Neural cell (in vitro differentiated cells): ENCODE results near the gene GSTM1. TPM values are rescaled to one million over a fixed set of nuclear protein-coding genes. Genes with fewer than 3 reads are reported as not detected.

Experiments
- H2AFZ ChIP-seq: fragments of 200-600, 300-800 bp; sonication (generic), shearing (Covaris generic); 2 replicates; pipeline ENCODE4 v1.6.0; 2014; ENCODE audit warnings: low read depth, mild to moderate bottlenecking, antibody characterized with exemption, low read length, moderate library complexity
- H3F3A ChIP-seq: fragments of 200-600 bp; shearing (Covaris generic); 2 replicates; pipeline ENCODE4 v1.6.1; 2016; ENCODE audit warnings: mild to moderate bottlenecking, moderate library complexity, mixed read lengths, antibody characterized with exemption, low read length; ENCODE audit not compliant: insufficient read depth, poor library complexity, severe bottlenecking
- H3K27ac ChIP-seq: fragments of 200-600, 300-800 bp; sonication (generic), shearing (Covaris generic); 2 replicates; pipeline ENCODE4 v1.5.1; 2014; ENCODE audit warnings: mild to moderate bottlenecking, low read length, moderate library complexity
- H3K27me3 ChIP-seq: fragments of 300-800, 200-600 bp; sonication (generic), shearing (Covaris generic); 2 replicates; pipeline ENCODE4 v1.6.0; 2014; ENCODE audit warnings: mild to moderate bottlenecking, low read depth, low read length, moderate library complexity; ENCODE audit not compliant: insufficient read depth
- H3K36me3 ChIP-seq: fragments of 300-800, 200-600 bp; sonication (generic), shearing (Covaris generic); 2 replicates; pipeline ENCODE4 v1.5.1; 2014; ENCODE audit warnings: mild to moderate bottlenecking, antibody characterized with exemption, low read length, moderate library complexity; ENCODE audit not compliant: insufficient read depth
- H3K4me2 ChIP-seq: fragments of 300-800, 200-600 bp; sonication (generic), shearing (Covaris generic); 2 replicates; pipeline ENCODE4 v1.6.0; 2014; ENCODE audit warnings: mild to moderate bottlenecking, low read length
- H3K4me3 ChIP-seq: fragments of 300-800, 200-600 bp; sonication (generic), shearing (Covaris generic); 2 replicates; pipeline ENCODE4 v1.5.1; 2014; ENCODE audit warnings: mild to moderate bottlenecking, low read length, moderate library complexity
- H3K79me2 ChIP-seq: fragments of 200-600 bp; shearing (Covaris generic); replicated peaks from 2 replicates; pipeline ENCODE4 v1.6.0; 2014; ENCODE audit warnings: mild to moderate bottlenecking, low read length, moderate library complexity; ENCODE audit not compliant: insufficient read depth
- H3K9ac ChIP-seq: fragments of 300-800, 200-600 bp; sonication (generic), shearing (Covaris generic); 2 replicates; pipeline ENCODE4 v1.6.1; 2016; ENCODE audit warnings: mild to moderate bottlenecking, low read length, mixed read lengths
- H3K9me2 ChIP-seq: fragments of 200-600 bp; shearing (Covaris generic); 2 replicates; pipeline ENCODE4 v1.6.1; 2016; ENCODE audit warnings: mild to moderate bottlenecking, low read length, mixed read lengths; ENCODE audit not compliant: insufficient read depth
- H3K9me3 ChIP-seq: fragments of 200-600, 300-800 bp; sonication (generic), shearing (Covaris generic); 2 replicates; pipeline ENCODE4 v1.6.1; 2016; ENCODE audit warnings: mild to moderate bottlenecking, mixed run types, low read length, moderate library complexity, mixed read lengths
- H4K20me1 ChIP-seq: fragments of 200-600 bp; shearing (Covaris generic); 2 replicates; pipeline ENCODE4 v1.6.1; 2016; ENCODE audit warnings: mild to moderate bottlenecking, mixed run types; ENCODE audit not compliant: insufficient read depth
- EP300 ChIP-seq: fragments of 450-650 bp; conservative IDR thresholded peaks from 2 replicates; pipeline ENCODE4 v1.6.1; 2014; ENCODE audit warnings: antibody characterized with exemption, mild to moderate bottlenecking, moderate library complexity; ENCODE audit not compliant: poor library complexity, severe bottlenecking
- EZH2 ChIP-seq: fragments of 200-600, 300-800 bp; shearing (Covaris generic), sonication (generic); IDR thresholded peaks from 2 replicates; pipeline ENCODE4 v1.6.1; 2014; ENCODE audit warnings: antibody characterized with exemption, low read length, borderline replicate concordance, mild to moderate bottlenecking; ENCODE audit not compliant: insufficient read depth, poor library complexity, severe bottlenecking
- MXI1 ChIP-seq: fragments of 450-650 bp; conservative IDR thresholded peaks from 2 replicates; pipeline ENCODE4 v1.6.1; 2014; ENCODE audit warnings: antibody characterized with exemption, mild to moderate bottlenecking; ENCODE audit not compliant: poor library complexity, severe bottlenecking
- POLR2AphosphoS5 ChIP-seq: IDR thresholded peaks from 2 replicates; pipeline ENCODE4 v1.6.1; 2012
- RAD21 ChIP-seq: fragments of 450-650 bp; conservative IDR thresholded peaks from 2 replicates; pipeline ENCODE4 v1.6.1; 2014; ENCODE audit warnings: antibody characterized with exemption, mild to moderate bottlenecking, moderate library complexity
- SMC3 ChIP-seq: fragments of 450-650 bp; conservative IDR thresholded peaks from 2 replicates; pipeline ENCODE4 v1.6.1; 2014; ENCODE audit warnings: antibody characterized with exemption, mild to moderate bottlenecking, moderate library complexity; ENCODE audit not compliant: poor library complexity
- TAF1 ChIP-seq: IDR thresholded peaks from 2 replicates; pipeline ENCODE4 v1.6.1; 2012; ENCODE audit warnings: low read depth
- polyA plus RNA-seq: library from polyadenylated mRNA; depleted of rRNA; stranded (reverse); fragments of >200 nt; gene quantifications from 2 replicates; pipeline ENCODE4 v1.2.3, GENCODE V29; 2014
- TF ChIP-seq, protein P1 (sequence below): fragments of 450-650 bp; IDR thresholded peaks from 2 replicates; pipeline ENCODE4 v1.5.1; 2014; ENCODE audit warnings: antibody characterized with exemption, mild to moderate bottlenecking, moderate library complexity; ENCODE audit not compliant: poor library complexity, severe bottlenecking
- TF ChIP-seq, protein P2 (sequence below): IDR thresholded peaks from 2 replicates; pipeline ENCODE4 v1.6.1; 2012; ENCODE audit warnings: borderline replicate concordance

The GSTM1 gene
- polyA plus RNA-seq, 1 donor from 2014 or later = not detected

DNA sequence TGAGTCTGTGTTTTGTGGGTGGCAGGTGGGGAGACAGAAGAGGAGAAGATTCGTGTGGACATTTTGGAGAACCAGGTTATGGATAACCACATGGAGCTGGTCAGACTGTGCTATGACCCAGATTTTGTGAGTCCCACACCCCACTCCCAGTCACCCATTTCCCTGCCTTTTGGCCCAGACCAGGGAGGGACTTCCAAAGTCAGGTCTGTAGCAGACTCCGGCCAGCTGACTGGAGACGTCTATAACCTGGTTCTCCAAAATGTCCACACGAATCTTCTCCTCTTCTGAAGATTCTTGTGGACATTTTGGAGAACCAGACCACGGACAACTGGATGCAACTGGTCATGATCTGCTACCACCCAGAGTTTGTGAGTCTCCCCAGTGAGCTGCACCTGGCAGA lies 26.0 kb downstream of the GSTM1 start:
- no peak overlapping the region for H3K4me2 ChIP-seq

DNA sequence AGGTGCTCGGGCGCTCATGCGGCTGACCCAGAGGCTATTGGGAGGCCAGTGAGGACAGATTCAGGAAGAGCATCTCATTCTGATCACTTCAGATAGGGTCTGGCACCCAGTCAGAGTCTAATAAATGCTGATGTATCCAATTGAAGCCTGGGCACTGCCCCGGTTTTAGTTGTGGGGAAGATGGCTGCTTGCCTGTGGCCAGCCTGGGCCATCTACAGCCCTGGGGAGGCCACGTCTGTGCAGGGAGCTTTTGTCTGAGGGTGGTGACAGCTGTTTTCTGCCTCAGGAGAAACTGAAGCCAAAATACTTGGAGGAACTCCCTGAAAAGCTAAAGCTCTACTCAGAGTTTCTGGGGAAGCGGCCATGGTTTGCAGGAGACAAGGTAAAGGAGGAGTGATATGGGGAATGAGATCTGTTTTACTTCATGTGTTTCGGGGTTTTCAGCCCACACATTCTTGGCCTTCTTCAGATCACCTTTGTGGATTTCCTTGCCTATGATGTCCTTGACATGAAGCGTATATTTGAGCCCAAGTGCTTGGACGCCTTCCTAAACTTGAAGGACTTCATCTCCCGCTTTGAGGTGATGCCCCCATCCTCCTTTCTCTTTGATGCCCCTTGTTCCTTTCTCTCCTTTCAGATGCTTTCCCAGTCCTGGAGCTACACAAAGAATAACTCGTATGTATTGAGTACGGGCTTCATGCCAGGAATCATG lies 27.2 kb downstream of the GSTM1 start:
- Histone ChIP-seq H3K27me3 (no peaks in the 10 kb centered on the region), H3F3A (no peaks in the 10 kb centered on the region), H3K9me2 (no peaks in the 10 kb centered on the region), H3K9me3 (no peaks in the 10 kb centered on the region), H3K4me3 (no peak overlapping the region), H4K20me1 (no peaks in the 10 kb centered on the region), H3K27ac (no peak overlapping the region), H2AFZ (no peak overlapping the region), H3K36me3 (no peaks in the 10 kb centered on the region), H3K4me2 (no peak overlapping the region), H3K9ac (no peak overlapping the region), H3K79me2 (no peaks in the 10 kb centered on the region)
- TF ChIP-seq, protein P1, sequence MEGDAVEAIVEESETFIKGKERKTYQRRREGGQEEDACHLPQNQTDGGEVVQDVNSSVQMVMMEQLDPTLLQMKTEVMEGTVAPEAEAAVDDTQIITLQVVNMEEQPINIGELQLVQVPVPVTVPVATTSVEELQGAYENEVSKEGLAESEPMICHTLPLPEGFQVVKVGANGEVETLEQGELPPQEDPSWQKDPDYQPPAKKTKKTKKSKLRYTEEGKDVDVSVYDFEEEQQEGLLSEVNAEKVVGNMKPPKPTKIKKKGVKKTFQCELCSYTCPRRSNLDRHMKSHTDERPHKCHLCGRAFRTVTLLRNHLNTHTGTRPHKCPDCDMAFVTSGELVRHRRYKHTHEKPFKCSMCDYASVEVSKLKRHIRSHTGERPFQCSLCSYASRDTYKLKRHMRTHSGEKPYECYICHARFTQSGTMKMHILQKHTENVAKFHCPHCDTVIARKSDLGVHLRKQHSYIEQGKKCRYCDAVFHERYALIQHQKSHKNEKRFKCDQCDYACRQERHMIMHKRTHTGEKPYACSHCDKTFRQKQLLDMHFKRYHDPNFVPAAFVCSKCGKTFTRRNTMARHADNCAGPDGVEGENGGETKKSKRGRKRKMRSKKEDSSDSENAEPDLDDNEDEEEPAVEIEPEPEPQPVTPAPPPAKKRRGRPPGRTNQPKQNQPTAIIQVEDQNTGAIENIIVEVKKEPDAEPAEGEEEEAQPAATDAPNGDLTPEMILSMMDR = no peak
- TF ChIP-seq TAF1 (no peak), POLR2AphosphoS5 (no peak), RAD21 (no peak), EP300 (no peak), EZH2 (no peak), MXI1 (no peak)

More for the DNA sequence above, 26.0 kb downstream of the GSTM1 start:
- Histone ChIP-seq H4K20me1 (no peaks in the 10 kb centered on the region), H3K79me2 (no peaks in the 10 kb centered on the region), H3F3A (no peaks in the 10 kb centered on the region), H3K36me3 (no peaks in the 10 kb centered on the region), H2AFZ (no peak overlapping the region), H3K9me3 (no peaks in the 10 kb centered on the region), H3K27me3 (no peaks in the 10 kb centered on the region), H3K27ac (no peak overlapping the region), H3K9ac (no peak overlapping the region), H3K4me3 (no peak overlapping the region), H3K9me2 (no peaks in the 10 kb centered on the region)
- TF ChIP-seq SMC3 = no peak
- TF ChIP-seq, protein P1 = no peak
- no peak for TF ChIP-seq TAF1
- TF ChIP-seq RAD21 = no peak
- TF ChIP-seq, protein P2, sequence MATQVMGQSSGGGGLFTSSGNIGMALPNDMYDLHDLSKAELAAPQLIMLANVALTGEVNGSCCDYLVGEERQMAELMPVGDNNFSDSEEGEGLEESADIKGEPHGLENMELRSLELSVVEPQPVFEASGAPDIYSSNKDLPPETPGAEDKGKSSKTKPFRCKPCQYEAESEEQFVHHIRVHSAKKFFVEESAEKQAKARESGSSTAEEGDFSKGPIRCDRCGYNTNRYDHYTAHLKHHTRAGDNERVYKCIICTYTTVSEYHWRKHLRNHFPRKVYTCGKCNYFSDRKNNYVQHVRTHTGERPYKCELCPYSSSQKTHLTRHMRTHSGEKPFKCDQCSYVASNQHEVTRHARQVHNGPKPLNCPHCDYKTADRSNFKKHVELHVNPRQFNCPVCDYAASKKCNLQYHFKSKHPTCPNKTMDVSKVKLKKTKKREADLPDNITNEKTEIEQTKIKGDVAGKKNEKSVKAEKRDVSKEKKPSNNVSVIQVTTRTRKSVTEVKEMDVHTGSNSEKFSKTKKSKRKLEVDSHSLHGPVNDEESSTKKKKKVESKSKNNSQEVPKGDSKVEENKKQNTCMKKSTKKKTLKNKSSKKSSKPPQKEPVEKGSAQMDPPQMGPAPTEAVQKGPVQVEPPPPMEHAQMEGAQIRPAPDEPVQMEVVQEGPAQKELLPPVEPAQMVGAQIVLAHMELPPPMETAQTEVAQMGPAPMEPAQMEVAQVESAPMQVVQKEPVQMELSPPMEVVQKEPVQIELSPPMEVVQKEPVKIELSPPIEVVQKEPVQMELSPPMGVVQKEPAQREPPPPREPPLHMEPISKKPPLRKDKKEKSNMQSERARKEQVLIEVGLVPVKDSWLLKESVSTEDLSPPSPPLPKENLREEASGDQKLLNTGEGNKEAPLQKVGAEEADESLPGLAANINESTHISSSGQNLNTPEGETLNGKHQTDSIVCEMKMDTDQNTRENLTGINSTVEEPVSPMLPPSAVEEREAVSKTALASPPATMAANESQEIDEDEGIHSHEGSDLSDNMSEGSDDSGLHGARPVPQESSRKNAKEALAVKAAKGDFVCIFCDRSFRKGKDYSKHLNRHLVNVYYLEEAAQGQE = no peak
- TF ChIP-seq EZH2 = no peak
- no peak for TF ChIP-seq MXI1
- TF ChIP-seq POLR2AphosphoS5 = no peak
- TF ChIP-seq EP300 = no peak
